H9 (cell line): Measurements from ENCODE around the gene PRPF40B. TPM values are rescaled to one million over a fixed set of nuclear protein-coding genes. Genes with fewer than 3 reads are reported as not detected.

Source experiments
- DNase-seq: peaks from one replicate; pipeline ENCODE4 v3.0.0-alpha.2; 2017
- H2AFZ ChIP-seq: one replicate; pipeline ENCODE4 v1.6.1; 2013; ENCODE audit warnings: mild to moderate bottlenecking, low read length, control low read depth, moderate library complexity
- H2AK5ac ChIP-seq: 2 replicates; pipeline ENCODE4 v1.6.1; 2013; ENCODE audit warnings: low read length, control low read depth, mixed read lengths; ENCODE audit not compliant: insufficient read length
- H2BK120ac ChIP-seq: one replicate; pipeline ENCODE4 v1.6.1; 2013; ENCODE audit warnings: low read depth, mild to moderate bottlenecking, low read length, control low read depth, inconsistent platforms; ENCODE audit not compliant: poor library complexity, severe bottlenecking
- H2BK12ac ChIP-seq: 2 replicates; pipeline ENCODE4 v1.6.1; 2013; ENCODE audit warnings: low read length, control low read depth, mixed read lengths, low read depth; ENCODE audit not compliant: insufficient read length
- H2BK15ac ChIP-seq: 2 replicates; pipeline ENCODE4 v1.6.1; 2013; ENCODE audit warnings: low read depth, low read length, control low read depth
- H2BK20ac ChIP-seq: one replicate; pipeline ENCODE4 v1.6.1; 2013; ENCODE audit warnings: low read depth, mild to moderate bottlenecking, low read length, control low read depth, inconsistent platforms; ENCODE audit not compliant: poor library complexity, severe bottlenecking
- H2BK5ac ChIP-seq: 2 replicates; pipeline ENCODE4 v1.6.1; 2013; ENCODE audit warnings: low read length, control low read depth, mixed read lengths; ENCODE audit not compliant: insufficient read length
- H3K14ac ChIP-seq: 2 replicates; pipeline ENCODE4 v1.6.1; 2013; ENCODE audit warnings: low read length, control low read depth; ENCODE audit not compliant: insufficient read depth
- H3K18ac ChIP-seq: 2 replicates; pipeline ENCODE4 v1.6.1; 2013; ENCODE audit warnings: low read depth, mild to moderate bottlenecking, mixed read lengths, low read length, control low read depth; ENCODE audit not compliant: insufficient read length
- H3K23ac ChIP-seq: 2 replicates; pipeline ENCODE4 v1.6.1; 2013; ENCODE audit warnings: low read length, control low read depth, mixed read lengths, low read depth; ENCODE audit not compliant: insufficient read length
- H3K23me2 ChIP-seq: 2 replicates; pipeline ENCODE4 v1.6.1; 2013; ENCODE audit warnings: low read depth, mild to moderate bottlenecking, mixed read lengths, low read length, control low read depth; ENCODE audit not compliant: insufficient read length, poor library complexity, severe bottlenecking
- H3K27ac ChIP-seq: 2 replicates; pipeline ENCODE4 v1.5.1; 2013; ENCODE audit warnings: low read length, control low read depth, mixed read lengths, low read depth; ENCODE audit not compliant: insufficient read length
- H3K27me3 ChIP-seq: 2 replicates; pipeline ENCODE4 v1.6.1; 2013; ENCODE audit warnings: low read length, control low read depth, inconsistent platforms; ENCODE audit not compliant: insufficient read depth
- H3K4ac ChIP-seq: 2 replicates; pipeline ENCODE4 v1.6.1; 2013; ENCODE audit warnings: low read depth, mild to moderate bottlenecking, control low read depth, inconsistent platforms, low read length, moderate library complexity
- H3K4me1 ChIP-seq: 2 replicates; pipeline ENCODE4 v1.6.1; 2013; ENCODE audit warnings: low read length, control low read depth, inconsistent platforms; ENCODE audit not compliant: insufficient read depth
- H3K4me2 ChIP-seq: 2 replicates; pipeline ENCODE4 v1.6.1; 2013; ENCODE audit warnings: low read length, control low read depth, mixed read lengths; ENCODE audit not compliant: insufficient read length, insufficient read depth
- H3K56ac ChIP-seq: 2 replicates; pipeline ENCODE4 v1.6.1; 2013; ENCODE audit warnings: low read depth, mild to moderate bottlenecking, mixed read lengths, low read length, control low read depth; ENCODE audit not compliant: insufficient read length
- H3K79me1 ChIP-seq: 2 replicates; pipeline ENCODE4 v1.6.1; 2013; ENCODE audit warnings: low read depth, mild to moderate bottlenecking, moderate library complexity, low read length, control low read depth, inconsistent platforms; ENCODE audit not compliant: insufficient read depth, poor library complexity, severe bottlenecking
- H3K79me2 ChIP-seq: 2 replicates; pipeline ENCODE4 v1.6.1; 2013; ENCODE audit warnings: low read length, control low read depth, inconsistent platforms; ENCODE audit not compliant: insufficient read depth
- H3K9ac ChIP-seq: 2 replicates; pipeline ENCODE4 v1.6.1; 2013; ENCODE audit warnings: low read length, control low read depth, mixed read lengths; ENCODE audit not compliant: insufficient read length; ENCODE audit errors: extremely low read depth
- H3K9me3 ChIP-seq: one replicate; pipeline ENCODE4 v1.6.1; 2013; ENCODE audit warnings: low read depth, low read length, inconsistent platforms; ENCODE audit not compliant: control insufficient read depth
- H3T11ph ChIP-seq: one replicate; pipeline ENCODE4 v1.6.1; 2013; ENCODE audit warnings: mild to moderate bottlenecking, low read length, control low read depth, inconsistent platforms
- H4K20me1 ChIP-seq: one replicate; pipeline ENCODE4 v1.6.1; 2013; ENCODE audit not compliant: control insufficient read depth, insufficient read length, insufficient read depth
- H4K5ac ChIP-seq: 2 replicates; pipeline ENCODE4 v1.6.1; 2013; ENCODE audit warnings: low read depth, mild to moderate bottlenecking, mixed read lengths, low read length, control low read depth; ENCODE audit not compliant: insufficient read length
- H4K8ac ChIP-seq: replicated peaks from 2 replicates; pipeline ENCODE4 v1.6.1; 2013; ENCODE audit warnings: low read length, control low read depth, mixed read lengths, low read depth; ENCODE audit not compliant: insufficient read length
- H4K91ac ChIP-seq: 2 replicates; pipeline ENCODE4 v1.6.1; 2013; ENCODE audit warnings: low read depth, mild to moderate bottlenecking, moderate library complexity, mixed read lengths, low read length, control low read depth; ENCODE audit not compliant: insufficient read length
- H3K27ac Mint-ChIP-seq, 3 experiments: 2 replicates in 2 of 3; 3 replicates in 1 of 3; pipeline ENCODE4 v1.8.0; 2020 to 2021; ENCODE audit warnings: mixed read lengths in 3 of 3, mild to moderate bottlenecking in 1 of 3, moderate library complexity in 1 of 3
- H3K27me3 Mint-ChIP-seq: 2 replicates; pipeline ENCODE4 v1.8.0; 2021; ENCODE audit warnings: low read depth, mild to moderate bottlenecking, moderate library complexity, mixed read lengths
- H3K36me3 Mint-ChIP-seq, 3 experiments: 2 replicates in 2 of 3; 3 replicates in 1 of 3; pipeline ENCODE4 v1.8.0; 2020 to 2021; ENCODE audit warnings: low read depth in 3 of 3, mixed read lengths in 3 of 3; ENCODE audit not compliant: insufficient read depth in 1 of 3
- H3K4me1 Mint-ChIP-seq, 2 experiments: 2 replicates each; pipeline ENCODE4 v1.8.0; 2020; ENCODE audit warnings: mixed read lengths in 2 of 2
- H3K4me3 Mint-ChIP-seq, 2 experiments: 2 replicates in 1 of 2; 3 replicates in 1 of 2; pipeline ENCODE4 v1.8.0; 2020 to 2021; ENCODE audit warnings: mild to moderate bottlenecking in 2 of 2, mixed read lengths in 2 of 2, moderate library complexity in 1 of 2
- H3K9me3 Mint-ChIP-seq, 2 experiments: 2 replicates in 1 of 2; 3 replicates in 1 of 2; pipeline ENCODE4 v1.8.0; 2020; ENCODE audit warnings: mild to moderate bottlenecking in 2 of 2, mixed read lengths in 2 of 2, moderate library complexity in 1 of 2
- WGBS: extraction: QIAGEN DNeasy Blood & Tissue Kit; methylation state at CpG from one replicate; pipeline ENCODE4 v1.1.7; 2013; ENCODE audit warnings: missing lambda C conversion rate, low lambda C conversion rate, mixed read lengths; ENCODE audit not compliant: insufficient read length; ENCODE audit errors: extremely low coverage; 5-methylcytosine and 5-hydroxymethylcytosine counted together
- total RNA-seq: library from RNA; stranded (reverse); gene quantifications from 2 replicates; pipeline ENCODE4 v1.2.1, GENCODE V29; 2021
- TF ChIP-seq, protein P1 (sequence below): fragments of 200-600 bp; sonication (generic); conservative IDR thresholded peaks from 3 replicates; pipeline ENCODE4 v1.8.0; 2021; ENCODE audit warnings: antibody characterized with exemption, mild to moderate bottlenecking

PRPF40B gene
- total RNA-seq, 1 experiment from 2014 or later = 19.0 TPM

DNA sequence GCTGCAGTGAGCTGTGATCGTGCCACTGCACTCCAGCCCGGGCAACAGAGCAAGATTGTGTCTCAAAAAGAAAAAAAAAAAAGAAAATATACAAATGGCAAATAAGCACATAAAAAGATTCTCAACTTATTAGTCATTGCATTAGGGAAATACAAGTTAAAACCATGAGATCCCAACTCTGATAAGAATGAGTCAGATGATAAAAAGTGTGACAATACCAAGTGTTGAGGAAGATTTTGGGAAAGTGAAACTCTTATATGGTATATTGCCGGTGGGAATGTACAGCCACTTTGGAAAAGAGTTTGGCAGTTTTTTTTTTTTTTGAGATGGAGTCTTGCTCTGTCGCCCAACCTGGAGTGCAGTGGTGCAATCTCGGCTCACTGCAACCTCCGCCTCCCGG is 7.6 kb upstream of the PRPF40B start:
- no peak for DNase-seq
- Histone ChIP-seq H3K9ac (no peak overlapping the region), H2AFZ (no peak overlapping the region), H3K79me2 (no peaks in the 10 kb centered on the region; the same call in 1 of the 2 replicates), H2BK120ac (no peak overlapping the region), H3K79me1 (no peaks in the 10 kb centered on the region), H3K4me1 (peaks cover 2% of the 10 kb centered on the region; the same call in 1 of the 2 replicates), H3K9me3 (no peaks in the 10 kb centered on the region), H3K27ac (no peak overlapping the region), H4K91ac (no peak overlapping the region), H4K20me1 (no peaks in the 10 kb centered on the region), H3K56ac (no peak overlapping the region), H2BK20ac (no peak overlapping the region), H3K23me2 (no peaks in the 10 kb centered on the region), H3T11ph (no peak overlapping the region), H2AK5ac (no peak overlapping the region), H2BK12ac (no peak overlapping the region), H3K27me3 (no peaks in the 10 kb centered on the region), H3K18ac (no peak overlapping the region), H3K4ac (no peak overlapping the region), H4K5ac (no peak overlapping the region), H3K14ac (no peak overlapping the region), H2BK15ac (no peak overlapping the region), H2BK5ac (no peak overlapping the region), H3K4me2 (no peak overlapping the region), H3K23ac (no peak overlapping the region), H4K8ac (no peak overlapping the region)
- no peaks in the 10 kb centered on the region; a peak in 1 of 5 replicates for H3K9me3 Mint-ChIP-seq
- H3K27me3 Mint-ChIP-seq = peaks cover 17% of the 10 kb centered on the region
- no peak overlapping the region for H3K4me3 Mint-ChIP-seq
- H3K27ac Mint-ChIP-seq = no peak overlapping the region
- TF ChIP-seq, protein P1, sequence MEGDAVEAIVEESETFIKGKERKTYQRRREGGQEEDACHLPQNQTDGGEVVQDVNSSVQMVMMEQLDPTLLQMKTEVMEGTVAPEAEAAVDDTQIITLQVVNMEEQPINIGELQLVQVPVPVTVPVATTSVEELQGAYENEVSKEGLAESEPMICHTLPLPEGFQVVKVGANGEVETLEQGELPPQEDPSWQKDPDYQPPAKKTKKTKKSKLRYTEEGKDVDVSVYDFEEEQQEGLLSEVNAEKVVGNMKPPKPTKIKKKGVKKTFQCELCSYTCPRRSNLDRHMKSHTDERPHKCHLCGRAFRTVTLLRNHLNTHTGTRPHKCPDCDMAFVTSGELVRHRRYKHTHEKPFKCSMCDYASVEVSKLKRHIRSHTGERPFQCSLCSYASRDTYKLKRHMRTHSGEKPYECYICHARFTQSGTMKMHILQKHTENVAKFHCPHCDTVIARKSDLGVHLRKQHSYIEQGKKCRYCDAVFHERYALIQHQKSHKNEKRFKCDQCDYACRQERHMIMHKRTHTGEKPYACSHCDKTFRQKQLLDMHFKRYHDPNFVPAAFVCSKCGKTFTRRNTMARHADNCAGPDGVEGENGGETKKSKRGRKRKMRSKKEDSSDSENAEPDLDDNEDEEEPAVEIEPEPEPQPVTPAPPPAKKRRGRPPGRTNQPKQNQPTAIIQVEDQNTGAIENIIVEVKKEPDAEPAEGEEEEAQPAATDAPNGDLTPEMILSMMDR = no peak
- no CpG with 5 or more reads among the region's 7 CpGs for WGBS
- no peaks in the 10 kb centered on the region for H3K36me3 Mint-ChIP-seq
- peaks cover 13 to 20% of the 10 kb centered on the region in 2 experiments for H3K4me1 Mint-ChIP-seq
